ENCODE measurements around the gene PRKD1.
"Not testable (repeated sequence)": the region's sequence is repeated elsewhere in the genome, so short reads cannot be mapped to it uniquely, and the experiment has no call there.

PRKD1 gene

GRCh38 chr14:29798108-29798663 is 129.5 kb downstream of the PRKD1 start:
- H3K4me3 ChIP-seq (replicated peaks; ENCODE audit: low read depth, low read length) = no peak overlapping the region
- DNase-seq (ENCODE audit: low read depth) = no peak
- TF ChIP-seq, protein P1, sequence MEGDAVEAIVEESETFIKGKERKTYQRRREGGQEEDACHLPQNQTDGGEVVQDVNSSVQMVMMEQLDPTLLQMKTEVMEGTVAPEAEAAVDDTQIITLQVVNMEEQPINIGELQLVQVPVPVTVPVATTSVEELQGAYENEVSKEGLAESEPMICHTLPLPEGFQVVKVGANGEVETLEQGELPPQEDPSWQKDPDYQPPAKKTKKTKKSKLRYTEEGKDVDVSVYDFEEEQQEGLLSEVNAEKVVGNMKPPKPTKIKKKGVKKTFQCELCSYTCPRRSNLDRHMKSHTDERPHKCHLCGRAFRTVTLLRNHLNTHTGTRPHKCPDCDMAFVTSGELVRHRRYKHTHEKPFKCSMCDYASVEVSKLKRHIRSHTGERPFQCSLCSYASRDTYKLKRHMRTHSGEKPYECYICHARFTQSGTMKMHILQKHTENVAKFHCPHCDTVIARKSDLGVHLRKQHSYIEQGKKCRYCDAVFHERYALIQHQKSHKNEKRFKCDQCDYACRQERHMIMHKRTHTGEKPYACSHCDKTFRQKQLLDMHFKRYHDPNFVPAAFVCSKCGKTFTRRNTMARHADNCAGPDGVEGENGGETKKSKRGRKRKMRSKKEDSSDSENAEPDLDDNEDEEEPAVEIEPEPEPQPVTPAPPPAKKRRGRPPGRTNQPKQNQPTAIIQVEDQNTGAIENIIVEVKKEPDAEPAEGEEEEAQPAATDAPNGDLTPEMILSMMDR (IDR thresholded peaks at IDR 0.05; ENCODE audit: low read length, missing control alignments) = no peak

DNA sequence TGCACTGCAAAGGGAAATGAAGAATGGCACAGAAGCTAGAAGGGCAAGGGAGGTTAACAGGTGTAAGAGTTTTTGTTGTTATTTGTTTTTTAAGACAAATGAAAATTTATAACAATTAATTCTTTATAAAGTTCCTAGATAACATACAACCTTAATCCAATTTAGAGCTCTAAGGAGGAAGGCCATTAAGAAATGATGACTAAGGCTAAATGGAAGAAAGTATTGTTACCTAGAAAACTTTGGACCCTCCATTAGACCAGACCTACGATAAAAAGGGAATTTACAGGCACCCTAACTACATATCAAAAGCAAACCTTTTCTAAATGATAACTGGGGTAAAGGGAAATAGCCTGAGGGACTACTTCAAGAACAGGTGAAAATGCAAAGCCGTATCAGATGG is 130.8 kb downstream of the PRKD1 start:
- DNase-seq (ENCODE audit: low read depth) = no peak
- TF ChIP-seq, protein P1 (IDR thresholded peaks at IDR 0.05; ENCODE audit: low read length, missing control alignments) = no peak
- no peak overlapping the region for H3K4me3 ChIP-seq (replicated peaks; ENCODE audit: low read depth, low read length)

DNA sequence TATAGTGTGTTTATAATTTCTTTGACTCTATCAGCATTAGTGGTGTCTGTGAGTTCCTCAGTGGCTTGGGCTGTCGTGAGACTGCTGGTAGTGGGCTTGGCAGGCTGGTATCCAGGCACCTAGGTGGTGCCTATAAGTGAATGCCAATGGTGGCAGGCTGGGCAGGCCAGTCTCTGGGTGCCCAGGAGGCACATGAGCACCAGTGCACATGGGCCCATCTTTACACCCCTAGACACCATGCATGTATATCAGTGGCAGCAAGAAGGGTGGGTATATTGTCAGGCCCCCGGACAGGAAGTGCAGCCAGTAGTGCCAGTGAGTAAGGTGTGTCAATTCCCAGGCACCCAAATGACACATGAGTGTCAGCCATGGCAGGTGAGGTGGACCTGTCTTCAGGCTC is 138.2 kb downstream of the PRKD1 start:
- no peak for DNase-seq (ENCODE audit: low read depth)
- no peak overlapping the region for H3K4me3 ChIP-seq (replicated peaks; ENCODE audit: low read depth, low read length)
- TF ChIP-seq, protein P1 (IDR thresholded peaks at IDR 0.05; ENCODE audit: low read length, missing control alignments) = no peak

DNA sequence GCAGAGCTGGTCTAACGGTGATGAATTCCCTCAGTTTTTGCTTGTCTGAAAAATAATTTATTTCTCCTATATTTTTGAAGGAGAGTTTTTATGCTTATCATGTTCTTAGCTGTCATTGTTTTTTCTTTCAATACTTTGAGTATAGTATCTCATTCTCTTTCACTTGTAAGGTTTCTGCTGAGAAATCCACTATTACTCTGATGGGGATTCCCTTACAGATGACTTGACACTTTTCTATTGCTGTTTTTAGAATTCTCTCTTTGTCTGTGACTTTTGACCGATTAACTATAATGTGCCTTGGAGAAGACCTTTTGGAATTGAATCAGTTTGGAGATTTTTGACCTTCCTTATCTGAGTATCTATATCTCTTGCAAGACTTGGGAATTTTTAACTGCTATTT is 139.6 kb downstream of the PRKD1 start:
- TF ChIP-seq, protein P1 (IDR thresholded peaks at IDR 0.05; ENCODE audit: low read length, missing control alignments) = no peak
- no peak for DNase-seq (ENCODE audit: low read depth)
- H3K4me3 ChIP-seq (replicated peaks; ENCODE audit: low read depth, low read length) = no peak overlapping the region

DNA sequence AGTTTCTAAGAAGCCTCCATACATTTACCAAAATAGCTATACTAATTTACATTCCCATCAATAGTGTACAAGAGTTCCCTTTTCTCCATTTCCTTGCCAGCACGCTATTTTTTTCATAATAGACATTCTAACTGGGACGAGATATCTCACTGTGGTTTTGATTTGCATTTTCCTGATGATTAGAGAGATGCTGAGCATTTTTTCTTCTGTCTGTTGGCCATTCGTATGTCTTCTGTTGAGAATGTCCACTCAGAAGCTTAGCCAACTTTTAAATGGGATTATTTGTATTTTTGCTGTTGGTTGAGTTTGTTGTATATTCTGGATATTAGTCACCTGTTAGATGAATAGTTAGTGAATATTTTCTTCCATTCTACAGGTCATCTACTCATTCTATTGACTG is 144.1 kb downstream of the PRKD1 start:
- TF ChIP-seq, protein P1 (IDR thresholded peaks at IDR 0.05; ENCODE audit: low read length, missing control alignments) = no peak
- no peak for DNase-seq (ENCODE audit: low read depth)
- H3K4me3 ChIP-seq (replicated peaks; ENCODE audit: low read depth, low read length) = no peak overlapping the region

- no peak overlapping the region for H3K4me3 ChIP-seq (replicated peaks; ENCODE audit: low read depth, low read length)
- no peak for DNase-seq (ENCODE audit: low read depth)
- TF ChIP-seq, protein P1 (IDR thresholded peaks at IDR 0.05; ENCODE audit: low read length, missing control alignments) = no peak
Measured at GRCh38 chr14:29782041-29782440, 145.6 kb downstream of the PRKD1 start.

DNA sequence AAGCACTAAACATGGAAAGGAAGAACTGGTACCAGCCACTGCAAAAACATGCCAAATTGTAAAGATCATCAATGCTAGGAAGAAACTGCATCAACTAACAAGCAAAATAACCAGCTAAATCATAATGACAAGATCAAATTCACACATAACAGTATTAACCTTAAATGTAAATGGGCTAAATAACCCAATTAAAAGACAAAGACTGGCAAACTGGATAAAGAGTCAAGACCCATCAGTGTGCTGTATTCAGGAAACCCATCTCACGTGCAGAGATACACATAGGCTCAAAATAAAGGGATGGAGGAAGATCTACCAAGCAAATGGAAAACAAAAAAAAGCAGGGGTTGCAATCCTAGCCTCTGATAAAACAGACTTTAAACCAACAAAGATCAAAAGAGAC is 150.5 kb downstream of the PRKD1 start:
- not testable (repeated sequence) for H3K4me3 ChIP-seq (replicated peaks; ENCODE audit: low read depth, low read length)

More for the DNA sequence above, 150.5 kb downstream of the PRKD1 start:
- not testable (repeated sequence) for DNase-seq (ENCODE audit: low read depth)

Data from fibroblast of pulmonary artery (primary cell).